A549 (cell line): ENCODE results near the gene PACS2.

Experiments
- BHLHE40 ChIP-seq: IDR thresholded peaks from 2 replicates; pipeline ENCODE4 v1.6.1; 2012; ENCODE audit warnings: low read depth, low read length, inconsistent platforms
- CTCF ChIP-seq: fragments of >200 bp; sonication (Bioruptor Twin); formaldehyde crosslinking; IDR thresholded peaks from 3 replicates; pipeline ENCODE4 v1.5.1; 2016
- FOXS1 ChIP-seq: fragments of 250-450 bp; sonication (Bioruptor Pico); IDR thresholded peaks from 2 replicates; pipeline ENCODE4 v1.5.0; 2020; ENCODE audit warnings: mild to moderate bottlenecking, moderate library complexity
- POLR2A ChIP-seq: IDR thresholded peaks from 2 replicates; pipeline ENCODE4 v1.6.1; 2012; ENCODE audit warnings: mild to moderate bottlenecking, low read length
- POLR2AphosphoS2 ChIP-seq: conservative IDR thresholded peaks from 2 replicates; pipeline ENCODE4 v1.6.1; 2012; ENCODE audit warnings: low read length, improper control_type of control experiment, inconsistent platforms
- RAD21 ChIP-seq, 2 experiments: fragments of >200 bp in 1 of 2; sonication (Bioruptor Twin) in 1 of 2; formaldehyde crosslinking in 1 of 2; IDR thresholded peaks in 1 of 2; conservative IDR thresholded peaks in 1 of 2; 2 replicates in 1 of 2; 3 replicates in 1 of 2; pipeline ENCODE4 v1.6.1; 2012 to 2018; ENCODE audit warnings: inconsistent platforms in 1 of 2
- TP53 ChIP-seq: fragments of 250-450 bp; sonication (Bioruptor Pico); IDR thresholded peaks from 2 replicates; pipeline ENCODE4 v1.5.0; 2021; ENCODE audit warnings: mild to moderate bottlenecking, moderate library complexity
- TF ChIP-seq, protein P1 (sequence below): fragments of 200-600 bp; sonication (generic); IDR thresholded peaks from 2 replicates; pipeline ENCODE4 v1.6.1; 2016; ENCODE audit warnings: antibody characterized with exemption, mild to moderate bottlenecking, moderate library complexity

- TF ChIP-seq CTCF = no peak
- TF ChIP-seq POLR2AphosphoS2 = no peak
- TF ChIP-seq, protein P1, sequence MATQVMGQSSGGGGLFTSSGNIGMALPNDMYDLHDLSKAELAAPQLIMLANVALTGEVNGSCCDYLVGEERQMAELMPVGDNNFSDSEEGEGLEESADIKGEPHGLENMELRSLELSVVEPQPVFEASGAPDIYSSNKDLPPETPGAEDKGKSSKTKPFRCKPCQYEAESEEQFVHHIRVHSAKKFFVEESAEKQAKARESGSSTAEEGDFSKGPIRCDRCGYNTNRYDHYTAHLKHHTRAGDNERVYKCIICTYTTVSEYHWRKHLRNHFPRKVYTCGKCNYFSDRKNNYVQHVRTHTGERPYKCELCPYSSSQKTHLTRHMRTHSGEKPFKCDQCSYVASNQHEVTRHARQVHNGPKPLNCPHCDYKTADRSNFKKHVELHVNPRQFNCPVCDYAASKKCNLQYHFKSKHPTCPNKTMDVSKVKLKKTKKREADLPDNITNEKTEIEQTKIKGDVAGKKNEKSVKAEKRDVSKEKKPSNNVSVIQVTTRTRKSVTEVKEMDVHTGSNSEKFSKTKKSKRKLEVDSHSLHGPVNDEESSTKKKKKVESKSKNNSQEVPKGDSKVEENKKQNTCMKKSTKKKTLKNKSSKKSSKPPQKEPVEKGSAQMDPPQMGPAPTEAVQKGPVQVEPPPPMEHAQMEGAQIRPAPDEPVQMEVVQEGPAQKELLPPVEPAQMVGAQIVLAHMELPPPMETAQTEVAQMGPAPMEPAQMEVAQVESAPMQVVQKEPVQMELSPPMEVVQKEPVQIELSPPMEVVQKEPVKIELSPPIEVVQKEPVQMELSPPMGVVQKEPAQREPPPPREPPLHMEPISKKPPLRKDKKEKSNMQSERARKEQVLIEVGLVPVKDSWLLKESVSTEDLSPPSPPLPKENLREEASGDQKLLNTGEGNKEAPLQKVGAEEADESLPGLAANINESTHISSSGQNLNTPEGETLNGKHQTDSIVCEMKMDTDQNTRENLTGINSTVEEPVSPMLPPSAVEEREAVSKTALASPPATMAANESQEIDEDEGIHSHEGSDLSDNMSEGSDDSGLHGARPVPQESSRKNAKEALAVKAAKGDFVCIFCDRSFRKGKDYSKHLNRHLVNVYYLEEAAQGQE = no peak
- peak; percentile 37 for TF ChIP-seq POLR2A
- 0 out of 2 replicates have a peak, but pooled peaks have one; percentile 67 for TF ChIP-seq TP53 (CRISPR knock-in tag)
- no peak for TF ChIP-seq RAD21 (conservative IDR thresholded peaks at IDR 0.05 in 1 of 2, IDR thresholded peaks at IDR 0.05 in 1 of 2)
- TF ChIP-seq BHLHE40 = no peak
- no peak for TF ChIP-seq FOXS1 (CRISPR knock-in tag)
Measured at GRCh38 chr14:105398044-105398725, 83.6 kb downstream of the PACS2 start, which contains the start of gene TEX22.
